OCI-LY1 (cell line): ENCODE results near the gene WFS1.

Source experiments
- H2AFZ ChIP-seq: fragments of 200-600 bp; sonication (generic), shearing (Covaris generic); 2 replicates; pipeline ENCODE4 v1.6.0; 2014; ENCODE audit warnings: antibody characterized with exemption, mild to moderate bottlenecking, low read length
- H3F3A ChIP-seq: fragments of 200-600 bp; sonication (generic), shearing (Covaris generic); 2 replicates; pipeline ENCODE4 v1.6.0; 2014; ENCODE audit warnings: mild to moderate bottlenecking, antibody characterized with exemption, low read length, moderate library complexity; ENCODE audit not compliant: insufficient read depth
- H3K27ac ChIP-seq: fragments of 200-600 bp; sonication (generic); 2 replicates; pipeline ENCODE4 v1.5.1; 2014; ENCODE audit warnings: low read length, mixed run types, mild to moderate bottlenecking, low read depth; ENCODE audit not compliant: poor library complexity, severe bottlenecking
- H3K27me3 ChIP-seq: fragments of 200-600 bp; sonication (generic); 2 replicates; pipeline ENCODE4 v1.6.0; 2014; ENCODE audit warnings: antibody characterized with exemption, mild to moderate bottlenecking, low read length, moderate library complexity; ENCODE audit not compliant: insufficient read depth
- H3K36me3 ChIP-seq: fragments of 200-600 bp; sonication (generic); 2 replicates; pipeline ENCODE4 v1.6.1; 2014; ENCODE audit warnings: mild to moderate bottlenecking, antibody characterized with exemption, low read length, moderate library complexity, mixed read lengths; ENCODE audit not compliant: insufficient read depth
- H3K4me1 ChIP-seq: fragments of 200-600 bp; sonication (generic); 2 replicates; pipeline ENCODE4 v1.5.1; 2014; ENCODE audit warnings: mild to moderate bottlenecking, low read length, moderate library complexity; ENCODE audit not compliant: insufficient read depth, severe bottlenecking
- H3K4me2 ChIP-seq: fragments of 200-600 bp; sonication (generic), shearing (Covaris generic); 2 replicates; pipeline ENCODE4 v1.6.1; 2014; ENCODE audit warnings: low read length
- H3K4me3 ChIP-seq: fragments of 200-600 bp; sonication (generic); 2 replicates; pipeline ENCODE4 v1.5.1; 2014; ENCODE audit warnings: low read length, low read depth, mild to moderate bottlenecking, mixed read lengths; ENCODE audit not compliant: poor library complexity, severe bottlenecking
- H3K79me2 ChIP-seq: fragments of 200-600 bp; shearing (Covaris generic); 2 replicates; pipeline ENCODE4 v1.6.1; 2016; ENCODE audit warnings: mixed run types, low read length, mixed read lengths; ENCODE audit not compliant: insufficient read depth
- H3K9ac ChIP-seq: fragments of 200-600 bp; sonication (generic), shearing (Covaris generic); 2 replicates; pipeline ENCODE4 v1.6.1; 2014; ENCODE audit warnings: mild to moderate bottlenecking, low read length, mixed read lengths
- H3K9me2 ChIP-seq: fragments of 200-600 bp; sonication (generic), shearing (Covaris generic); 2 replicates; pipeline ENCODE4 v1.6.1; 2014; ENCODE audit warnings: low read depth, mild to moderate bottlenecking, low read length, mixed read lengths
- H3K9me3 ChIP-seq: fragments of 200-600 bp; shearing (Covaris generic); 2 replicates; pipeline ENCODE4 v1.6.1; 2014; ENCODE audit warnings: low read length, mixed read lengths
- H4K20me1 ChIP-seq: fragments of 200-600 bp; sonication (generic), shearing (Covaris generic); 2 replicates; pipeline ENCODE4 v1.6.0; 2016; ENCODE audit warnings: mild to moderate bottlenecking, low read length; ENCODE audit not compliant: insufficient read depth
- EZH2 ChIP-seq: fragments of 200-600 bp; sonication (generic), shearing (Covaris generic); IDR thresholded peaks from 2 replicates; pipeline ENCODE4 v1.8.0; 2017; ENCODE audit warnings: borderline replicate concordance, mixed run types, mild to moderate bottlenecking, antibody characterized with exemption, low read length, moderate library complexity, mixed read lengths
- TF ChIP-seq, protein P1 (sequence below): fragments of 200-600 bp; sonication (generic), shearing (Covaris generic); IDR thresholded peaks from 2 replicates; pipeline ENCODE4 v1.5.1; 2017; ENCODE audit warnings: mild to moderate bottlenecking, antibody characterized with exemption, low read length, moderate library complexity, mixed read lengths

The WFS1 gene

GRCh38 chr4:6233929-6234328 is 35.7 kb upstream of the WFS1 start:
- H2AFZ ChIP-seq: no peak overlapping the region
- no peaks in the 10 kb centered on the region for H3K9me2 ChIP-seq
- H3K27ac ChIP-seq: no peak overlapping the region
- no peaks in the 10 kb centered on the region for H4K20me1 ChIP-seq
- TF ChIP-seq EZH2: no peak
- TF ChIP-seq, protein P1, sequence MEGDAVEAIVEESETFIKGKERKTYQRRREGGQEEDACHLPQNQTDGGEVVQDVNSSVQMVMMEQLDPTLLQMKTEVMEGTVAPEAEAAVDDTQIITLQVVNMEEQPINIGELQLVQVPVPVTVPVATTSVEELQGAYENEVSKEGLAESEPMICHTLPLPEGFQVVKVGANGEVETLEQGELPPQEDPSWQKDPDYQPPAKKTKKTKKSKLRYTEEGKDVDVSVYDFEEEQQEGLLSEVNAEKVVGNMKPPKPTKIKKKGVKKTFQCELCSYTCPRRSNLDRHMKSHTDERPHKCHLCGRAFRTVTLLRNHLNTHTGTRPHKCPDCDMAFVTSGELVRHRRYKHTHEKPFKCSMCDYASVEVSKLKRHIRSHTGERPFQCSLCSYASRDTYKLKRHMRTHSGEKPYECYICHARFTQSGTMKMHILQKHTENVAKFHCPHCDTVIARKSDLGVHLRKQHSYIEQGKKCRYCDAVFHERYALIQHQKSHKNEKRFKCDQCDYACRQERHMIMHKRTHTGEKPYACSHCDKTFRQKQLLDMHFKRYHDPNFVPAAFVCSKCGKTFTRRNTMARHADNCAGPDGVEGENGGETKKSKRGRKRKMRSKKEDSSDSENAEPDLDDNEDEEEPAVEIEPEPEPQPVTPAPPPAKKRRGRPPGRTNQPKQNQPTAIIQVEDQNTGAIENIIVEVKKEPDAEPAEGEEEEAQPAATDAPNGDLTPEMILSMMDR: no peak
- no peaks in the 10 kb centered on the region for H3F3A ChIP-seq
- H3K4me3 ChIP-seq: no peak overlapping the region
- no peaks in the 10 kb centered on the region for H3K9me3 ChIP-seq
- H3K79me2 ChIP-seq: no peaks in the 10 kb centered on the region
- H3K36me3 ChIP-seq: no peaks in the 10 kb centered on the region
- H3K4me2 ChIP-seq: no peak overlapping the region
- H3K9ac ChIP-seq: no peak overlapping the region
- no peaks in the 10 kb centered on the region for H3K4me1 ChIP-seq
- no peaks in the 10 kb centered on the region for H3K27me3 ChIP-seq

DNA sequence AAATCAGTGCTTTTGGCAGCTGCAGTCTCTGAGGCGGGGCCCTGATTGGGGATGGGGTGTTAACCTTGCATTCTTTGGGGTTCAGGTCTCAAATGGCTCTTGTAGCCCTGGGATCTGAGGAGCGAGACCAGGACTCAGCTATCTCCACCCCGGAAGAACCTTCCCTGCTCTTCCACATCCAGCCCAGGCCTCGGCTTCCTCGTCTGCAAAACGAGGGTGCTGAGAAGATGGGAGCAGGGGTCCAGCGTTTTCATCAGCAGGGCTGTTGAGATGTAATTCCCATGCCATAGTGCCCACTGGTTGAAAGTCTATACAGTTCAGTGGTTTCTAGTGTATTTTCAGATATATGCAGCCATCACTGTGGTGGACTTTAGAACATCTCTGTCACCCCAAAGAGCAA is 34.6 kb upstream of the WFS1 start:
- Histone ChIP-seq H3K4me3 (no peak overlapping the region), H3K36me3 (no peaks in the 10 kb centered on the region), H3K9me2 (no peaks in the 10 kb centered on the region), H3K27me3 (no peaks in the 10 kb centered on the region), H3K4me2 (no peak overlapping the region), H3K9ac (no peak overlapping the region), H4K20me1 (no peaks in the 10 kb centered on the region), H3F3A (no peaks in the 10 kb centered on the region), H3K79me2 (no peaks in the 10 kb centered on the region), H2AFZ (no peak overlapping the region), H3K9me3 (no peaks in the 10 kb centered on the region), H3K27ac (no peak overlapping the region), H3K4me1 (no peaks in the 10 kb centered on the region)
- TF ChIP-seq EZH2: no peak
- TF ChIP-seq, protein P1: no peak

- Histone ChIP-seq H3K4me2 (no peak overlapping the region), H3K36me3 (no peaks in the 10 kb centered on the region), H3K79me2 (no peaks in the 10 kb centered on the region), H3K9me2 (no peaks in the 10 kb centered on the region), H3K9ac (no peak overlapping the region), H3F3A (no peaks in the 10 kb centered on the region), H4K20me1 (no peaks in the 10 kb centered on the region), H3K4me3 (no peak overlapping the region), H3K4me1 (no peaks in the 10 kb centered on the region), H3K27me3 (no peaks in the 10 kb centered on the region), H3K27ac (no peak overlapping the region), H2AFZ (no peak overlapping the region), H3K9me3 (no peaks in the 10 kb centered on the region)
- TF ChIP-seq, protein P1: no peak
- no peak for TF ChIP-seq EZH2
These were observed 33.6 kb upstream of the WFS1 start for GRCh38 chr4:6235901-6236640.
